GM12872 (cell line): ENCODE measurements around the gene SCYL2.

ENCODE experiments used
- CTCF ChIP-seq: IDR thresholded peaks from 3 replicates; pipeline ENCODE4 v1.5.1; 2011; ENCODE audit warnings: low read depth, mild to moderate bottlenecking, low read length, moderate library complexity; ENCODE audit not compliant: insufficient read depth

SCYL2 gene

GRCh38 chr12:100268835-100269564, 2.0 kb downstream of the SCYL2 start:
- no peak for TF ChIP-seq CTCF

GRCh38 chr12:100273782-100274181, 6.8 kb downstream of the SCYL2 start:
- TF ChIP-seq CTCF, result no peak

GRCh38 chr12:100274291-100274690, 7.3 kb downstream of the SCYL2 start:
- no peak for TF ChIP-seq CTCF

- TF ChIP-seq CTCF, result no peak
These were observed 12.2 kb downstream of the SCYL2 start for GRCh38 chr12:100279159-100279558.

- TF ChIP-seq CTCF, result no peak
These were observed 12.7 kb downstream of the SCYL2 start for GRCh38 chr12:100279607-100280244.

- TF ChIP-seq CTCF, result no peak
These were observed 22.1 kb downstream of the SCYL2 start for GRCh38 chr12:100289038-100289437.

GRCh38 chr12:100290016-100290415, 23.0 kb downstream of the SCYL2 start:
- no peak for TF ChIP-seq CTCF
